Measurements from ENCODE around the gene DIP2C.

- no peak for TF ChIP-seq POLR2A (IDR thresholded peaks at IDR 0.05)
- TF ChIP-seq CTCF (IDR thresholded peaks at IDR 0.05): no peak
Observed at GRCh38 chr10:556971-557637, 132.4 kb downstream of the DIP2C start.
